ENCODE measurements around the gene COL4A5. TPM values are rescaled to one million over a fixed set of nuclear protein-coding genes. Genes with fewer than 3 reads are reported as not detected.

Gene COL4A5
- total and polyA plus RNA-seq, 2 of the 8 experiments (the other 6 are each of a cell fraction or from before 2014, with no cell fraction given), result 24.9 to 30.2 TPM

DNA sequence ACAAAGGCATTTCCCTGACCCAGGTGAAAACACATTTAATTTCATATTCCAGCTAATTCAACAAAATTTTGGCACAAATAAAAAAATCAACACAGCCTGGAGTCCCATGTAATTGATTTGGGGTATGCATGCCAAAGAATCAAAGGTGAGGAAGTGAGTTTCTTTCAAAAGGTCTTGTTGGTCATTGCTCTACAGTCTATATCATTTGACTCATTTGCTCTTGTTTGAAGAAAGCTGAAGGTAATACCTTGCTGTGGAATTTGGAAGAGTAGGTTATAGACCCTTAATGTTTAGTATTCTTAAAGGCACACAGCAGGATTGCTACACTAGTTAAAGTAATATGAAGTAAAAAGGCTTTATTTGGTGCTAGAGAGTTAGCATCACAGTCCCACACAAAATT is 26.9 kb upstream of the COL4A5 start:
- Histone ChIP-seq H2BK12ac (ENCODE audit: low read depth, low read length) (no peak overlapping the region), H3K18ac (ENCODE audit: extremely low read depth, low read length) (no peak overlapping the region), H4K8ac (ENCODE audit: extremely low read depth, insufficient read depth, low read length) (no peak overlapping the region), H3K9me3 (ENCODE audit: insufficient read depth in 2 of 2, low read depth in 1 of 2, low read length in 1 of 2) (no peaks in the 10 kb centered on the region), H3K36me3 (ENCODE audit: control insufficient read depth in 2 of 4, insufficient read depth in 4 of 4, low read length in 3 of 4) (no peaks in the 10 kb centered on the region), H3K23ac (ENCODE audit: insufficient read length) (no peak overlapping the region), H3K4me1 (replicated peaks in 1 of 4; ENCODE audit: control insufficient read depth in 3 of 4, insufficient read depth in 4 of 4, low read length in 3 of 4) (peaks cover 0 to 5% (median 4%) of the 10 kb centered on the region in 4 experiments; a peak in 4 of 7 replicates), H3K27me3 (replicated peaks in 1 of 4; ENCODE audit: control insufficient read depth in 3 of 4, extremely low read depth in 1 of 4, insufficient read depth in 3 of 4, low read length in 3 of 4) (no peaks in the 10 kb centered on the region), H3K4me2 (ENCODE audit: insufficient read depth in 1 of 2, low read depth in 2 of 2, low read length in 2 of 2) (no peak overlapping the region), H3K9ac (replicated peaks in 1 of 4; ENCODE audit: extremely low read depth in 1 of 4, low read depth in 3 of 4, low read length in 3 of 4) (no peak overlapping the region), H2BK120ac (replicated peaks; ENCODE audit: low read depth, low read length) (no peak overlapping the region), H3K23me2 (ENCODE audit: low read depth, low read length) (no peaks in the 10 kb centered on the region), H3K14ac (ENCODE audit: insufficient read length) (no peak overlapping the region), H2BK15ac (ENCODE audit: low read length) (no peak overlapping the region), H3K79me1 (ENCODE audit: low read depth, low read length) (no peaks in the 10 kb centered on the region), H2AFZ (ENCODE audit: low read length) (no peak overlapping the region), H2BK5ac (ENCODE audit: low read depth, low read length) (no peak overlapping the region), H3K27ac (ENCODE audit: low read depth, low read length) (no peak overlapping the region), H2BK20ac (ENCODE audit: low read length) (no peak overlapping the region), H3K4ac (replicated peaks; ENCODE audit: insufficient read length, low read depth, low read length) (no peak overlapping the region), H3K4me3 (ENCODE audit: extremely low read depth in 1 of 4, insufficient read depth in 2 of 4, low read depth in 3 of 4, low read length in 4 of 4) (no peak overlapping the region), H2AK5ac (ENCODE audit: low read depth, low read length) (no peak overlapping the region), H4K20me1 (replicated peaks in 1 of 2; ENCODE audit: control insufficient read depth in 1 of 2, insufficient read depth in 2 of 2, low read length in 2 of 2) (no peaks in the 10 kb centered on the region), H4K5ac (ENCODE audit: insufficient read length, low read depth, low read length) (no peak overlapping the region), H4K91ac (replicated peaks; ENCODE audit: insufficient read length, low read length) (no peak overlapping the region), H3K79me2 (ENCODE audit: control insufficient read depth in 1 of 2, insufficient read depth in 2 of 2, low read length in 2 of 2) (no peaks in the 10 kb centered on the region), H3K56ac (replicated peaks; ENCODE audit: insufficient read length, low read depth, low read length) (no peak overlapping the region)
- no peak for FAIRE-seq
- CTCF ChIA-PET (ENCODE audit: partially characterized antibody), result no interaction called here
- POLR2A ChIA-PET (ENCODE audit: partially characterized antibody), result no interaction called here
- DNase-seq (ENCODE audit: low read depth in 1 of 2, low spot score in 2 of 2), result no peak
- TF ChIP-seq TBP (IDR thresholded peaks at IDR 0.05; ENCODE audit: low read depth, low read length) (no peak), SIN3A (conservative IDR thresholded peaks at IDR 0.05 in 1 of 2, IDR thresholded peaks at IDR 0.05 in 1 of 2; ENCODE audit: low read depth in 1 of 2, low read length in 2 of 2) (no peak), GABPA (IDR thresholded peaks at IDR 0.05; ENCODE audit: borderline replicate concordance, insufficient read depth, low read length) (no peak), RXRA (IDR thresholded peaks at IDR 0.05; ENCODE audit: insufficient read depth, low read depth, low read length) (no peak), SRF (IDR thresholded peaks at IDR 0.05; ENCODE audit: low read depth, low read length) (no peak), POLR2AphosphoS5 (IDR thresholded peaks at IDR 0.05; ENCODE audit: low read depth, low read length) (no peak), GTF2F1 (IDR thresholded peaks at IDR 0.05; ENCODE audit: borderline replicate concordance, low read depth, low read length) (no peak), CBX8 (IDR thresholded peaks at IDR 0.05; ENCODE audit: borderline replicate concordance, low read depth, low read length) (no peak), BRCA1 (IDR thresholded peaks at IDR 0.05; ENCODE audit: low read depth, low read length) (no peak), CBX5 (IDR thresholded peaks at IDR 0.05; ENCODE audit: low read depth, low read length) (no peak), TCF12 (IDR thresholded peaks at IDR 0.05; ENCODE audit: low read depth, low read length) (no peak), NRF1 (IDR thresholded peaks at IDR 0.05; ENCODE audit: low read depth, low read length) (no peak), CTBP2 (IDR thresholded peaks at IDR 0.05; ENCODE audit: borderline replicate concordance, insufficient read depth, insufficient read length, low read length) (no peak)
- TF ChIP-seq, protein P1, sequence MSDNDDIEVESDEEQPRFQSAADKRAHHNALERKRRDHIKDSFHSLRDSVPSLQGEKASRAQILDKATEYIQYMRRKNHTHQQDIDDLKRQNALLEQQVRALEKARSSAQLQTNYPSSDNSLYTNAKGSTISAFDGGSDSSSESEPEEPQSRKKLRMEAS (IDR thresholded peaks at IDR 0.05), result no peak
- TF ChIP-seq, protein P2, sequence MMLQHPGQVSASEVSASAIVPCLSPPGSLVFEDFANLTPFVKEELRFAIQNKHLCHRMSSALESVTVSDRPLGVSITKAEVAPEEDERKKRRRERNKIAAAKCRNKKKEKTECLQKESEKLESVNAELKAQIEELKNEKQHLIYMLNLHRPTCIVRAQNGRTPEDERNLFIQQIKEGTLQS (IDR thresholded peaks at IDR 0.05; ENCODE audit: insufficient read depth, low read depth, low read length), result no peak

Measured in H1 (cell line).